Measurements from ENCODE around the gene NCAPD3.
"Not testable (repeated sequence)": the region's sequence is repeated elsewhere in the genome, so short reads cannot be mapped to it uniquely, and the experiment has no call there.

NCAPD3 gene

DNA sequence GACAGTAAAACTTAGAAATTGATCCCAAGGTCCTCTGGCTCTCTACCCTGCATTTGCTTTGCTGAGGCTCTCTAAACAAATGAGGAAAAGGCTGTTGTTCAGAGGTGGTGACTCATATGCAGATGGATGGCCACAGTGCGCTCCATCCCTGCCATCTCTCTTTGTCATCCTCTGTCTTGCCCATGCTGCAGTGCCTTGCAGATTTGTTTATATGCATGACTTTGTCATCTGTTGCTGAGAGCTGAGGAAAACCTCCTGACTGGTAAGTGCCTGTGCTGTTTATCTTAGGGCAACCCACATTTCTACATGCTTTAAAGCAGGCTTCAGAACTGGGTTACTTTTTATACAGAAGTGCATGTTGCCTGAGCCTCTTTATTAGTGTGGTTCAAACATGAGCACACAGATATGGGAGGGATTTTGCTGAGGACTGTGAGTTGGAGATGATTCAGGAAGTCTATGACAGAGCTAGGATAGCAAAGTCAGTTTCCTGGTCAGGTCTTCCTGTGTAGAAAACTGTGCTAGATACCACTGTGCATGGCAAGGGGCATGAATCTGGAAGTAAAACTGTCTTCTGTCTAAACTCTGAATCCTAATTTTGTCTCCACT lies 97.4 kb downstream of the NCAPD3 start:
- DNase-seq: no peak

DNA sequence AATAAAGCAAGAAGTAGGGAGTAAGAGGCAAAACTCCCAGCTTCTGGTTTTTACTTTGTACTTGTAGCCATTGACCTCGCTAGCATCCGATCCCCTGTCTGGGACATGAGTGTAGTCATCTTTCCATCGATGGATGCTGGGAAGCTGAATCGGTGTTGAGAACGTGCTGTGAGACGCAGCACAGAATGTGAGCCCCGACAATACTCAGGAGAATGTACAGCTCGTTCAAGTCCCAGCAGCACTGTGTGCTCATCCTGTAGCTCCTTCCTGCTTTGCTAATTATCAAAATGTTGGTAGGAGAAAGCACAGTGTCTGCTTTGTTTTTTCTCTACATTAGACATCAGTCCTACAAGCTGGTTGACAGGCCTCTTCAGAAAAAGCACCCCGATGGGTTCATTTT lies 98.3 kb downstream of the NCAPD3 start:
- no peak for DNase-seq

DNA sequence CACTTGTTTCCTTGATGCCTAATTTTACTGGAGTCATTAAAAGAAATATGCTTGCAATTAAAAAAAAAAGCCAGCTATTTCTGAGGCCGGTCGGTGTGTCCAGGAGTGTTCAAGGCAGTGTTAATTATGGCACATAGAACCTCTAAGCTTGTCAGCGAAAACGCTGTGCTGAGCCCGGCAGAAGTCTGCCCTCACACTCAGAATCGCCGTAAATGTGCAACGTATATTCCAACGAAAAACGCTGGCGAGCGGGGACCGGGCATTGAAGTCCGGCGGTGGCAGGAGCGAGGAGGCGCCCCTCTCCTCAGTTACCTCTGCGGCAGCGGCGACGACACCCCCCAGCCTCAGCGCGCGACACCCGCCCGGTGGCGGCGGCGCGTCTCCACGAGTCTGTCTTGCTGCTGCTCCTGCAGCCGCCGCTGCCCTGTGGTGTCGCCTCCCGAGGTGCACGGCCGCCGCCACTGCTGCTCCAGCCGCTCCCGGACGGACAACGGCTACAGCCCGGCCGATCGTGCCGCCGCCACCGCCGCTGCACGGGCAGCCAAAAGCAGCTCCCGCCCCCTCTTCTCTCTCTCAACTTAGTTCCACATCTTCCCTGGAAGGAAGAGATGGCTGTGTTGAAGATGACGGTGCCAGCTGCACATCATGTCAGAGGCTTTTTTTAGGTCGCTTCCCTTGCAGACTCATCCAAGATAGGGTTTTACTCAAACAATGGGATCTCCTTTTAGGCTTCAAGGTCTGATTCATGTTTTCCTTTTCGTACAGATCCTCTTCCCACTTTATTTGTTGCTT lies 98.9 kb downstream of the NCAPD3 start:
- DNase-seq: no peak

DNA sequence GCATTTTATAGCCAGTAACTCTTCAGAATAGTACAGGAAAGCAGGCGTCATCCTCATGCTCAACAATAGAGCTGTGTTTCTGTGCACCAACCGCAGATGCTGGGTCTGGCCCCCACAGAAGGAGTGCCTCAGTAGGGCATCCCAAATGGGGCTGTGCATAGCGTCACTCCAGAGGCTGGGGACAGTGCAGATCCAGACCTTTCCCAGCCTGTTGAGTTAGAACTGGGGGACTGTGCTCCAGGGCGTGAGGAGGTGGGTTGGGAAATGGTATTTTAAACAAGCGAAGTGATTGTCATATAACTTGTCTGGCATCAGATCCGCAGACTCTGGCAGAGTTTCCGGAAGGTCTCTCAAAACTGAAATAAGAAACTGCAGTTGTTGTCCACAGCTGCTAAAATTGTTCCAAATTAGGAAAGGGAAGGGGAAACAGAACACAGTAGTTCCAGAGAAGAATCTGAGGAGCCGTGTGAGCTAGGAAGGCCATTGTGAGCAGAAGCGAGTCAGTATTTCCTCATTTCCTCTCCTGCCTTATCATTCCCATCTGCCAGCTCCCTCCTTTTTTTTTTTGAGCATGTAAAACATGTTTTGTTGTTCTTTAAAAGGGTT lies 102.7 kb downstream of the NCAPD3 start:
- DNase-seq: no peak

DNA sequence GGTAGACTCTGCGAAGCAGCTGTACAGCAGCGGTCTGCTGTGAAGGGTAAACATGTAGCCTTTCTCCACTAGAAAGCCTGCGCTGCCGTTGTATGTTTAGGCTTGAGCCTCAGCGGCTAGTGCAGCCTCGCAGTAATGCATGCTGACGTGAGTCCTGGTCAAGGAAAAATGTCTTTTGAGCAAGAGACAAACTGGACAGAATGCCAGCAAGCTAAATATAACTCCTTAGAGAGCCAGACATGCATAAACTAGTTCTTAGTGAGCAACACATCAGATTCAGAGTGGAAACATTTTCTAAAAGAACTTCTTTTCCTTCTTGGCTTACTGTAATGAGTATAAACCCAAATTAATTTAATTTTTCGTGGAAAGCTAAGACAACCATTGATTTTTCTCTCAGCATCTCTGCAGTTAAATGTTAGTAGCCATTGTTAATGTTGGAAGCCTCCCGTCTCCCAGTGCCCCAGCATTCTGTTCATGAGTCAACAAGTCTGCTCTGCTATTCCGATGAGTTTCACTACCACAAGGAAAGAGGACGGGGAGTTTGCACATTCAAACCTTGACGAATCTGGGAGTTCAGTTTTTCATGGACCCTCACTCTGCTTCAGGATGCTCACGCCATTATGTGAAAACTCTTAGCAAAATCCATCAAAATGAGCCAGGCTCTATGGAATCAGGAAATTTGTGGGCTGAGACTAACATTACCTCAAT lies 103.5 kb downstream of the NCAPD3 start:
- no peak for DNase-seq

DNA sequence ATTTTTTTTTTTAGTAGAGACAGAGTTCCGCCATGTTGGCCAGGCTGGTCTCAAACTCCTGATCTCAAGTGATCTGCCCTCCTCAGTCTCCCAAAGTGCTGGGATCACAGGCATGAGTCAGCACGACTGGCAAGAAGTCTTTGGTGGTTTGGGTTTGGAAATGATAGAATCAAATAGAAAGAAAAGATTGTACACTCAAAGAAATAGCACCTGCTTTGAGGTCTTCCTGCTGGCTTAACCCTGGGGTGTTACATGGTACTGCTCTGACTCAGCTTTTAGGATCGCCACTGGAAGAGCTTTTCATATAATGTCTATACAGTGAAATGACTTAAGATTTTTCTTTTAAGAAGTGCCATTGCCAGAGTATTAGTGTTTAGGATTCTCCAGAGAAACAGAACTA lies 104.7 kb downstream of the NCAPD3 start:
- DNase-seq: no peak

DNA sequence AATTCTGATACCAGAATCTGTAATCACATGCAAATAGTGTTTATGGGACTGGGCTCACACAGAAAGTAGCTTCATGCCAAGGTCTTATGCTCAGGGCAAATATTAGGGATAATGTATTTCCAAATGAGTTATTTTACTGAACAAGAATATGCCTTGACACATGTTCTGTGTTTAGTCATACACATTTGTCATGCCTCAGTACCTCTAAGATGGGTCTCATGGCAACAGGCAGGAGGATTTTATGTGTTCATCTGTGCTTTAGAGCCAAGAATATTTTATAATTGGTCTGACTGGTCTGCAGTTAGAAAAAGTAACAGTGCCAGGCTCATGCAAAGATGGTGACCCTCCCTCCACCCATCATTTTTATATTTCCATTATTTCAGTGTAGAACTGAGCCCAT lies 105.8 kb downstream of the NCAPD3 start:
- peak; percentile 69 for DNase-seq

DNA sequence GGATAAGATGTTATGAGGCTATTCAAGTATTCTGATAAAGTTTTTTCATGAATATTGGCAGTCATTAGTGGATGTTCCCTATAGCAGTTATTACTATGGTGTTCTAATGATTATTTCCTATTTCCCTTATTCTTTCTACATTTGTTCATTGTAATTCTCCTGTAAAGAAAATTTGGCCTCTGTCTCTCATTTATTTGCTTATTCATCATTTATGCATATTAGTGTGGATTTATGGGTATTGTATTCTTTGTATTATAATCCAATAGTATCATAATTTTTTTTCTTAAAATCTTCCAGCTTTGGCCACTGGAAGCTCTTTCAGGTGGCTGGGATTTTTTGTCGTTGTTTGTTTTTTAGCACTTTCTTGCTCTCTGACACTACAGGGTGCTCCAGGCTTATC lies 107.6 kb downstream of the NCAPD3 start:
- DNase-seq: no peak

DNA sequence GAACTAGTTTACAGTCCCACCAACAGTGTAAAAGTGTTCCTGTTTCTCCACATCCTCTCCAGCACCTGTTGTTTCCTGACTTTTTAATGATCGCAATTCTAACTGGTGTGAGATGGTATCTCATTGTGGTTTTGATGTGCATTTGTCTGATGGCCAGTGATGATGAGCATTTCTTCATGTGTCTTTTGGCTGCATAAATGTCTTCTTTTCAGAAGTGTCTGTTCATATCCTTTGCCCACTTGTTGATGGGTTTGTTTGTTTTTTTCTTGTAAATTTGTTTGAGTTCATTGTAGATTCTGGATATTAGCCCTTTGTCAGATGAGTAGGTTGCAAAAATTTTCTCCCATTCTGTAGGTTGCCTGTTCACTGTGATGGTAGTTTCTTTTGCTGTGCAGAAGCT lies 110.0 kb downstream of the NCAPD3 start:
- not testable (repeated sequence) for DNase-seq

DNA sequence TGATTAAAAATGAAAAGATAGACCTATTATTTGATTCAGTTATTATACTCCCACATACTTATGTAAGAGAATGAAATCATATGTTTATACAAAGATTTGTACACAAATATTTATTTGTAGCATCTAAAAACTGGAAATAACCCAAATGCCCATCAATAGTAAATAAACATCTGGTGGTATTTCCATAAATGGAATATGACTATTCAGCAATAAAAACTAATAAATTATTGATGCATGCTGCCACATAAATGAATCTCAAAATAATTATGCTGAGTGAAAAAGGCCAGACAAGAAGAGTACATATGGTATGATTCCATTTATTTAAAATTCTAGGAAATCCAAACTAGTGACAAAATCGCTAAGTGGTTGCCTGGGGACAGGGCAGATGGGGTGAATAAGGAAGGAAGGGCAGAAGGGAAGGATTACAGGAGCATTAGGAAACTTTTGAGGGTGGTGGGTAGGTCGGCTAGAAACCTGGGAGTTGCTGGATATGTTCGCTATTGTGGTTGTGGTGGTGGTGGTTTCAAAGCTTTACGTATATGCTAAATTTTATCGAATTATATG lies 113.4 kb downstream of the NCAPD3 start:
- DNase-seq: no peak
